ENCODE data around the gene DTNA.

The DTNA gene

DNA sequence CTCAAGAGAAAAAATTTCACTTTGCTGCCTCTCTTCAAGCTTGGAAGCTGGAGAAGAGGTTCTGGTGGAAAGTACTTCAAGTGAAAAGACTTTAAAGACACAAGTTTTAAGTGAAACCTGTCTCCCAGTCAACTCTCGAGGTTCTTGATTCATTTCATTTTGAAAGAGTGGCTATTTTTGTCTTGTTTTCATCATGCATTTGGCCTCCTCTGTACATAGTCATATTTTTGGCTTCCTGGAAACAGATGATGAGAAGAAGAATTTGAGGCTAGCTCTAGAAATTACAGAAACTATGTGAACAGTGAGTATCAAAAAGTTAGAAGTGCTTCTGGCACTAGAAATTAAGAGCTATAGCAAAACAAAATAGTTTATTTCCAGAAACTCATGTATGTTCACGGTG lies 124.8 kb downstream of the DTNA start:
- no peak for TF ChIP-seq GATA3 (IDR thresholded peaks at IDR 0.05; ENCODE audit: low read depth, low read length)
- TF ChIP-seq GATA2 (IDR thresholded peaks at IDR 0.05; ENCODE audit: low read depth, low read length) = no peak

GRCh38 chr18:34835466-34835865 lies 125.4 kb downstream of the DTNA start:
- TF ChIP-seq GATA2 (IDR thresholded peaks at IDR 0.05; ENCODE audit: low read depth, low read length) (no peak), GATA3 (IDR thresholded peaks at IDR 0.05; ENCODE audit: low read depth, low read length) (no peak)

DNA sequence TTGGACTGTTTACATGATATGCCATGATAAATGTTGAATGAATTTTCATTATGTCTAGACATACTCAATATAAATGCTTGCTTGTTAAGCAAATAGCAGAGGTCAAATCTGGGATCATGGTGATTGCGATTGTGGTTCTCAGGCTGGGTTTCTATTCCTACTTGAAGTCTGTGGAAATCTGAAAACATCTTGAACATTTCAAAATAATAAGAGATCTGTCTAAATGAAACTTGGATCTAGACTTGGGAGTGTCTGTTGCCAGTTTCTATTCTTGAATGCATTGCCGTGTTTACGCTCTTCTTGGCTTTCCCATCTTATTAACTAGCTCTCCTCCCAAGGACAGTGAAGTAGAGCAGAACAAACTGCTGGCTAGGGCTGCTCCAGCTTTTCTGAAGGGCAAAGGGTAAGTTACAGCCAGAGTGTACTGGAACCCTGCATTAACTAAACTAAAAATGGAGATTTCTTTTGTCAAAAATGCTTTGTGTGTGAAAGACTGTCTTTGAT lies 127.7 kb downstream of the DTNA start:
- TF ChIP-seq GATA2 (IDR thresholded peaks at IDR 0.05; ENCODE audit: low read depth, low read length) = no peak
- TF ChIP-seq GATA3 (IDR thresholded peaks at IDR 0.05; ENCODE audit: low read depth, low read length) = no peak

DNA sequence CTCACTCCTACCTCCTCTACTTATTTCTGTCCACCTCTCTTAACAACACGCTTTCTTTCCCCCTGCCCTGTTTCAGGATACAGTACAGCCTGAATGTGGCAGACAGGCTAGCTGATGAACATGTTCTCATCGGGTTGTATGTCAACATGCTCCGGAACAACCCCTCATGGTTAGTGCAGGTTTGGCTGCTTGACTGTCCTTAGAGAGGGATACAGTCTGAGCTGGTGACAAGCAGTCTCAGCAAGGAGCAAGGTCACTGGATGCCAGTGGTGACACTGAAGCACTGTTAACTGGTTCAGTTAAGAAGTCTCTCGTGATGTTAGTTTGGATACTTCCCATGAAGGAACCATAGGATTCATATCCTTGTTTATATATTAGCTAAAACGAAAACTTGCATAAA lies 128.6 kb downstream of the DTNA start:
- no peak for TF ChIP-seq GATA2 (IDR thresholded peaks at IDR 0.05; ENCODE audit: low read depth, low read length)
- no peak for TF ChIP-seq GATA3 (IDR thresholded peaks at IDR 0.05; ENCODE audit: low read depth, low read length)

GRCh38 chr18:34840256-34840826 lies 130.2 kb downstream of the DTNA start:
- TF ChIP-seq GATA2 (IDR thresholded peaks at IDR 0.05; ENCODE audit: low read depth, low read length) (no peak), GATA3 (IDR thresholded peaks at IDR 0.05; ENCODE audit: low read depth, low read length) (no peak)

GRCh38 chr18:34841891-34842290 lies 131.8 kb downstream of the DTNA start:
- TF ChIP-seq GATA3 (IDR thresholded peaks at IDR 0.05; ENCODE audit: low read depth, low read length) (no peak), GATA2 (IDR thresholded peaks at IDR 0.05; ENCODE audit: low read depth, low read length) (no peak)

DNA sequence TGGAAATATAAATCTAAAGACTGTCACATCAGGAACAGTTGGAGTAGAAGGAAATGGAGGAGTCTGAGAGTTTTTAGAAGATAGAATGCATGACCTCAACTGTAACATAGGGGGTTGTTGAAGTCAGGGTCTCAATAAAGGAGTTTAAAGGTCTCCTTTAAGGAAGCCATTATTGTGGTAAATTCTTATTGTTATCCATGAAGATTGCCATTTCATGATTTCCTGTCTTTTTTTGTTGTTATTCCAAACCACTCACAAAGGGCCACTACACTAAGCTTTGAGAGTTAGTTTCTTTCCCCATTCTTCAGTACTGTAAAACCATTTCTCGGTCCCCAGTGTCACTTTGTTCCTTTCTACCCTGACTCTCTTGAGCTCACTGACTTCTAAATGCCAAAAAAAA lies 134.0 kb downstream of the DTNA start:
- TF ChIP-seq GATA3 (IDR thresholded peaks at IDR 0.05; ENCODE audit: low read depth, low read length) = no peak
- no peak for TF ChIP-seq GATA2 (IDR thresholded peaks at IDR 0.05; ENCODE audit: low read depth, low read length)

DNA sequence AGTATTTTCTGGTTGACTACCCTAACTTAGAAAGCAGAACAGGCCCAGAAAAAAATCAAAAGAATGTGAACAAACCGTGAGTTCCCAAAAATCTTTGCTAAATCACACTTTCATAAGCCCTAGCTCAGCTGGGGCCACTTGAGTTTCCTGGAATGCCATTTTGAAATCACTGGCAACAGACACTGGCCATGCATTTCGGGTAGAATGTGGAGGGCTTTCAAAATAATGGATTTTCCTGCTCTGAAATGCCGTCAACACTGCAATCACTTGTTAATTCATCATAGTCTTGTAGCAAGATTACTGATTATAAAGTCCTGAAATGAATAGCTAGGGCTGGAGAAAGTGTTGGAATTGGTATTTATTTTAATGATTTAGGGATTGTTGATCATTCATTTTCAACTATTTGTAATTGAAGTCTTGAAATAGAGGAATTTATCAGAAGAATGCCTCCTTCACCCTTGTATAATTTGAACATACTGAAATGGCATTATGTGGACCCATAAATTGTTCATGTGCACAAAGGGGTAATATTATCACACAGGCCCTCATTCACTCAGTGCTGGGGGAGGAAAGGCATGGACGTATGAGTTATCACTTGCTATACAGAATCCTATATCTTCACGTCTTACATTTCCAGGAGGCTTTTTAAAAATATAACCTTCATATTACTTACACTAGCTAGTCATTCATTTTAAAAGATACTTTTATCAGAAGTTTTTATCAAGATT lies 134.8 kb downstream of the DTNA start:
- TF ChIP-seq GATA2 (IDR thresholded peaks at IDR 0.05; ENCODE audit: low read depth, low read length) (no peak), GATA3 (IDR thresholded peaks at IDR 0.05; ENCODE audit: low read depth, low read length) (no peak)

DNA sequence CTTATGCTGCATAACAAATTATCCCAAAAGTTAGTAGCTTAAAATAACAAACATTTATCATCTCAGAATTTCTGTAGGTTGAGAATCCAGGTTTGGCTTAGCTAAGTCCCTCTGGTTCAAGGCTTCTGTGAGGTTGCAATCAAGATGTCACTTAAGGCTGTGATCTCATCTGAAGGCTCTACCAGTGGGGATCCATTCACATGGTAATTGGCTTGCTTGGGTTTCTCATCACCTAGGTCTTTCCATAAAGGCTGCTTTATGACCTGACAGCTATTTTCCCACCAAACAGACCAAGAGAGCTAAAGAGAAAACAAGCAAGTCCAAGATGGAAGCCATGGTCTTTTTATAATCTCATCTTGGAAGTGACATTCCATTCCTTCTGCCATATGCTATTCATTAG lies 137.3 kb downstream of the DTNA start:
- TF ChIP-seq GATA3 (IDR thresholded peaks at IDR 0.05; ENCODE audit: low read depth, low read length) (no peak), GATA2 (IDR thresholded peaks at IDR 0.05; ENCODE audit: low read depth, low read length) (no peak)

DNA sequence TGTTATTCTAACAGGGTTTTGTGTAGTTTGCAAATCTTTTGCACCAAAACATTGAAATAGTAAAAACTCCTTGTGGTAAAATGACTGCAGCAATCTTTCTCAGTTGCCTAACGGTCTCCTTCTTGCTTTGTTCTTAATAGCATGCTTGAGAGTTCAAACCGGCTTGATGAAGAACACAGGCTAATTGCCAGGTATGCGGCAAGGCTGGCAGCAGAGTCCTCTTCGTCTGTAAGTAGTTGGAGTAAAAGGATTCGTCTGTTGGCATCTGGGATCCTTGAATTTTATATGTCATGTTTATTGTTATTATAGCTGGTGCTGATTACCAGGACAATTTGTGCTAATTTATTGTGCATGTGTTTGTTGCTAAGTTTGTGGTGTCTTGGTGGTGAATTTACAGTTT lies 138.1 kb downstream of the DTNA start:
- no peak for TF ChIP-seq GATA3 (IDR thresholded peaks at IDR 0.05; ENCODE audit: low read depth, low read length)
- TF ChIP-seq GATA2 (IDR thresholded peaks at IDR 0.05; ENCODE audit: low read depth, low read length) = no peak

- no peak for TF ChIP-seq GATA2 (IDR thresholded peaks at IDR 0.05; ENCODE audit: low read depth, low read length)
- no peak for TF ChIP-seq GATA3 (IDR thresholded peaks at IDR 0.05; ENCODE audit: low read depth, low read length)
Observed at GRCh38 chr18:34848695-34849094, 138.6 kb downstream of the DTNA start.

- no peak for TF ChIP-seq GATA2 (IDR thresholded peaks at IDR 0.05; ENCODE audit: low read depth, low read length)
- TF ChIP-seq GATA3 (IDR thresholded peaks at IDR 0.05; ENCODE audit: low read depth, low read length) = no peak
Observed at GRCh38 chr18:34857320-34857719, 147.2 kb downstream of the DTNA start.

DNA sequence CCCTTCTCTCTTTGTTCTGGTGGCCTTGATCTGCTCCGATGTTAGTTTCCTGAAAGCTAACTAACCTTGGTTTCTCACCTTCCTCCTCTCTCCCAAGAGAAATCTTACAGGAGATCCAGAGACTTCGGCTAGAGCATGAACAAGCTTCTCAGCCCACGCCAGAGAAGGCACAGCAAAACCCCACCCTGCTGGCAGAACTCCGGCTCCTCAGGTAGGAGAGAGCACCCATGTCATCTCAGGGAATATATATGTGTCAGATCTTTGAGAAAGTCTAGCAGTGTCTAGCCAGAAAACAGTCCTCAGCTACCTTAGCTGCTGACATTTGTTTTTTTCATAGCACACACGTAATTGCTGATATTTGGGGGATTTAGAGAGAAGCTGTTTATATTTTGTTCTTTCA lies 148.1 kb downstream of the DTNA start:
- no peak for TF ChIP-seq GATA2 (IDR thresholded peaks at IDR 0.05; ENCODE audit: low read depth, low read length)
- TF ChIP-seq GATA3 (IDR thresholded peaks at IDR 0.05; ENCODE audit: low read depth, low read length) = no peak

DNA sequence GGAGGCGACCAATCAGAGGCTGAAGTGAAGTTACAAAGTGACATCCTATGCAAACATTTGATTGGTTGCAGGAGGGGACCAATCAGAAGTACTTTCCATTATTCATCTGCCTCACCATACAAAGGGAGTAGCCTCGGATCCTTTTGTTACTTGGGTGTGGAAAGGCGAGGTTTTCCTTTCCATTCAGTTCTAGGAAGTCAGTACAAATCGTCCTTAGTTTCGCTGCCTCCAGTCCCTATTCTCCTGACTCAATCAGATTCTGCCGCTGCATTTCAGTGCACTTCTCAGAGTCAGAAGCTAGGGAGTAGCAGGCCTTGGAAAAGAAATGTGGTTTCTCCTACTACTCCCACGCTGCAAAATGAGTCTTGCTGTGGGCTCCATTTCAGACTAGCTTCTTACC lies 149.4 kb downstream of the DTNA start:
- TF ChIP-seq GATA3 (IDR thresholded peaks at IDR 0.05; ENCODE audit: low read depth, low read length) = no peak
- TF ChIP-seq GATA2 (IDR thresholded peaks at IDR 0.05; ENCODE audit: low read depth, low read length) = no peak

DNA sequence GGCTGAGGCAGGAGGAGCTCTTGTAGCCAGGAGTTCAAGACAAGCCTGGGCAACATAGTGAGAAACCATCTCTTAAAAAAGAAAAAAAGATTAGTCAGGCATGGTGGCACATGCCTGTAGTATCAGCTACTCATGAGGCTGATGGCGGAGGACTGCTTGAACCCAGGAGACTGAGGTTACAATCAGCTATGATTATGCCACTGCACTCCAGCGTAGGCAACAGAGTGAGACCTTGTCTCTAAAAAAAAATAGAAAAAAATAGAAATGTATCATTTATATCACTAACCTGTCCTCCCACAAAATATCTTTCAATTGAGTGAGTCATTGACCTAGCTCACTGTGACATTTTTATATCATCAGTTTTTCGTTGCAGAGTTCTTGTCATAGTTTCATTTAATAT lies 152.5 kb downstream of the DTNA start:
- TF ChIP-seq GATA3 (IDR thresholded peaks at IDR 0.05; ENCODE audit: low read depth, low read length) = no peak
- TF ChIP-seq GATA2 (IDR thresholded peaks at IDR 0.05; ENCODE audit: low read depth, low read length) = no peak

Data from SH-SY5Y (cell line).